ENCODE measurements around the gene JMJD6. TPM values are rescaled to one million over a fixed set of nuclear protein-coding genes. Genes with fewer than 3 reads are reported as not detected.

JMJD6 gene
- total RNA-seq, 1 donor from 2014 or later = 39.0 TPM

- H3K27ac Mint-ChIP-seq (ENCODE audit: unreplicated experiment) = peak overlapping the region; percentile 90
- peaks cover 30% of the 10 kb centered on the region for H3K4me1 Mint-ChIP-seq (ENCODE audit: low read depth, unreplicated experiment)
- TF ChIP-seq CTCF (IDR thresholded peaks at IDR 0.05; ENCODE audit: partially characterized antibody, unreplicated experiment) = peak; percentile 83
- H3K4me3 Mint-ChIP-seq (ENCODE audit: unreplicated experiment) = peak overlapping the region; percentile 83
- H3K36me3 Mint-ChIP-seq (ENCODE audit: unreplicated experiment) = no peaks in the 10 kb centered on the region
- peaks cover 9% of the 10 kb centered on the region for H3K27me3 Mint-ChIP-seq (ENCODE audit: unreplicated experiment)
- peaks cover 8% of the 10 kb centered on the region for H3K9me3 Mint-ChIP-seq (ENCODE audit: unreplicated experiment)
- DNase-seq = peak; percentile 87
Observed at GRCh38 chr17:76681222-76682137, 44.9 kb downstream of the JMJD6 start.

DNA sequence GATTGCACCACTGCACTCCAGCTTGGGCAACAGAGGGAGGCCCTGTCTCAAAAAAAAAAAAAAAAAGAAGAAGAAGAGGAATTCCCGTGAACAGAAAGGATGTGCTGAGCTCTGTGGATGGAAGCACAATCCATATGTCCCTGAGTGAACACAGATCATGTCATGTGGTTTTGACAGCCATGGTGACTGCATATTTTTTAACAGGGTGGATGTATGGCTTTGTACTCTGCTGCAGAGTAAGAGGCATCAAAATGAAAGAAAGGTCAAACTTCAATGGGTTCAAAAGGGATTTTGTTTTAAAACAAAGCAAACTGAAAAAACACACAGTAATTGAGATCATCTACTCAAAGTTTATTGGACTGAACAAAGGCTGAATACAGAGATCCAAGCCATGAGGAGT, 47.2 kb downstream of the JMJD6 start:
- Mint-ChIP-seq H3K4me3 (ENCODE audit: unreplicated experiment) (no peak overlapping the region), H3K27me3 (ENCODE audit: unreplicated experiment) (peaks cover 10% of the 10 kb centered on the region), H3K36me3 (ENCODE audit: unreplicated experiment) (no peaks in the 10 kb centered on the region), H3K9me3 (ENCODE audit: unreplicated experiment) (peaks cover 6% of the 10 kb centered on the region), H3K27ac (ENCODE audit: unreplicated experiment) (no peak overlapping the region), H3K4me1 (ENCODE audit: low read depth, unreplicated experiment) (peaks cover 26% of the 10 kb centered on the region)
- DNase-seq = no peak
- no peak for TF ChIP-seq CTCF (IDR thresholded peaks at IDR 0.05; ENCODE audit: partially characterized antibody, unreplicated experiment)

GRCh38 chr17:76678330-76678729, 48.1 kb downstream of the JMJD6 start:
- no peak for TF ChIP-seq CTCF (IDR thresholded peaks at IDR 0.05; ENCODE audit: partially characterized antibody, unreplicated experiment)
- Mint-ChIP-seq H3K9me3 (ENCODE audit: unreplicated experiment) (peaks cover 6% of the 10 kb centered on the region), H3K27me3 (ENCODE audit: unreplicated experiment) (peaks cover 10% of the 10 kb centered on the region), H3K4me3 (ENCODE audit: unreplicated experiment) (no peak overlapping the region), H3K27ac (ENCODE audit: unreplicated experiment) (no peak overlapping the region), H3K36me3 (ENCODE audit: unreplicated experiment) (no peaks in the 10 kb centered on the region), H3K4me1 (ENCODE audit: low read depth, unreplicated experiment) (peaks cover 21% of the 10 kb centered on the region)
- no peak for DNase-seq

GRCh38 chr17:76677406-76677805, 49.0 kb downstream of the JMJD6 start:
- H3K4me1 Mint-ChIP-seq (ENCODE audit: low read depth, unreplicated experiment) = peaks cover 16% of the 10 kb centered on the region

More at GRCh38 chr17:76677406-76677805, 49.0 kb downstream of the JMJD6 start:
- Mint-ChIP-seq H3K27ac (ENCODE audit: unreplicated experiment) (no peak overlapping the region), H3K9me3 (ENCODE audit: unreplicated experiment) (peaks cover 2% of the 10 kb centered on the region), H3K36me3 (ENCODE audit: unreplicated experiment) (no peaks in the 10 kb centered on the region), H3K4me3 (ENCODE audit: unreplicated experiment) (no peak overlapping the region), H3K27me3 (ENCODE audit: unreplicated experiment) (peaks cover 12% of the 10 kb centered on the region)
- no peak for DNase-seq
- no peak for TF ChIP-seq CTCF (IDR thresholded peaks at IDR 0.05; ENCODE audit: partially characterized antibody, unreplicated experiment)
